ELF-1 (cell line): ENCODE data around the gene CHAF1A.
A peak's percentile ranks its signal among the peaks of the same experiment; 100 is the strongest.

Source experiments
- DNase-seq: peaks from one replicate; pipeline ENCODE4 v3.0.0-alpha.2; 2016; ENCODE audit warnings: low read depth, low spot score

The CHAF1A gene, protein sequence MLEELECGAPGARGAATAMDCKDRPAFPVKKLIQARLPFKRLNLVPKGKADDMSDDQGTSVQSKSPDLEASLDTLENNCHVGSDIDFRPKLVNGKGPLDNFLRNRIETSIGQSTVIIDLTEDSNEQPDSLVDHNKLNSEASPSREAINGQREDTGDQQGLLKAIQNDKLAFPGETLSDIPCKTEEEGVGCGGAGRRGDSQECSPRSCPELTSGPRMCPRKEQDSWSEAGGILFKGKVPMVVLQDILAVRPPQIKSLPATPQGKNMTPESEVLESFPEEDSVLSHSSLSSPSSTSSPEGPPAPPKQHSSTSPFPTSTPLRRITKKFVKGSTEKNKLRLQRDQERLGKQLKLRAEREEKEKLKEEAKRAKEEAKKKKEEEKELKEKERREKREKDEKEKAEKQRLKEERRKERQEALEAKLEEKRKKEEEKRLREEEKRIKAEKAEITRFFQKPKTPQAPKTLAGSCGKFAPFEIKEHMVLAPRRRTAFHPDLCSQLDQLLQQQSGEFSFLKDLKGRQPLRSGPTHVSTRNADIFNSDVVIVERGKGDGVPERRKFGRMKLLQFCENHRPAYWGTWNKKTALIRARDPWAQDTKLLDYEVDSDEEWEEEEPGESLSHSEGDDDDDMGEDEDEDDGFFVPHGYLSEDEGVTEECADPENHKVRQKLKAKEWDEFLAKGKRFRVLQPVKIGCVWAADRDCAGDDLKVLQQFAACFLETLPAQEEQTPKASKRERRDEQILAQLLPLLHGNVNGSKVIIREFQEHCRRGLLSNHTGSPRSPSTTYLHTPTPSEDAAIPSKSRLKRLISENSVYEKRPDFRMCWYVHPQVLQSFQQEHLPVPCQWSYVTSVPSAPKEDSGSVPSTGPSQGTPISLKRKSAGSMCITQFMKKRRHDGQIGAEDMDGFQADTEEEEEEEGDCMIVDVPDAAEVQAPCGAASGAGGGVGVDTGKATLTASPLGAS

DNA sequence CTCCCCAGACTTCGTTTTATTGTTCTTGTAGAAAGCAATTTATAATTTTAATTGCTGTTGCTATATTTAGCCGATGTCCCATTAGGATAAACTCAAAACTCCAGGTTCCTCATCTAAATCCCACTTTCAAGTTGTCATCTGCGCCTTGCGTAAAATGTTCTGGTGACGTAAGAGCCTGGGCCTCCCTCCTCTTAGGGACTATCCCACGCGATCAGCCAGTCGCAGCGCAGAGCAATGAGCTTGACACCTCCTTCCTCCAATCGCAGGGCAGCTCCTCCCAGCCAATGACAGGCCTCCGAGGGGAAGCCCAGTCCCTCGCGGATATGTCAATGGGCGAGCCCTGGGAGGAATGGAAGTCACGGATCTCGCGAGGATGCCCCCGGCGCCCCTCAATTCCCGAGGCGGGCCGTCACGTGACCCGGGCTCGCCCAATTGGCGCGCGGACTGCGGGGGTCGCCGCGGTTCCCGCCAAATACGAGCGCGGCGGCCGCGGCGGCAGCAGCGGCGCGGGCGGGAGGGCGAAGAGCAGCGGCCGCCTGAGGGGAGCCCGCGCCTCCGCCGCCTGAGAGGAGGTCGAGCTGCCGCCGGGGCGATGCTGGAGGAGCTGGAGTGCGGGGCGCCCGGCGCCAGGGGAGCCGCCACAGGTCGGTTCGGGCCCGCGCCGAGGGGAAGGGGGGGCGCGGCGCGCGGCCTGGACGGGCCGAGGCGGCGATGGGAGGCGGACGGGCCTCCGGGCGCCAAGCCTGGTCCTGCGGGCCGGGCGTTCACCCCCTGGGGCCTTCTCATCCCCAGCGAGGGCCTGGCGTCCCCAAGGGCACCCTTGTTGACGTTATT, at the start of gene CHAF1A:
Gene CHAF1A (plus strand): TSS at position 470 of the 834 bp plus-strand sequence. CDS start 123 bp downstream, at position 593.
- peak; percentile 100 for DNase-seq

DNA sequence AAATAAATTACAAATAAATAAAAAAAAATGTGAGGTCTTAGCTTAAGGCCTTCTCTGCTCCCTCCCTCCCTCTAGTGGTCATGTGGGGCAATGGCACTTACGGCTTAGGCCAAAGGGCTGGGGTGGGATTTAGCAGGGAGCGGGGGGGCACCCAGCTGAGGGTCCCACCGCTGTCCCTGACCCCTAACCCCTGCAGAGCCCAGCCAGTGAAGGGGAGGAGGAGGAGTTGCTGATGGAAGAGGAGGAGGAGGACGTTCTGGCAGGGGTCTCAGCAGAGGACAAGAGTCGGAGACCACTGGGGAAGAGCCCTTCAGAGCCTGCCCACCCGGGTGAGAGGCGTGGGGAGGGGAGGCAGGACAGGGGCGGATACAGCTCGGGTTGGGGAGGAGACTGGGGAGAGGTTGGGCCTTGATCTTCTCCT, 49.7 kb upstream of the CHAF1A start:
- peak; percentile 59 for DNase-seq

DNA sequence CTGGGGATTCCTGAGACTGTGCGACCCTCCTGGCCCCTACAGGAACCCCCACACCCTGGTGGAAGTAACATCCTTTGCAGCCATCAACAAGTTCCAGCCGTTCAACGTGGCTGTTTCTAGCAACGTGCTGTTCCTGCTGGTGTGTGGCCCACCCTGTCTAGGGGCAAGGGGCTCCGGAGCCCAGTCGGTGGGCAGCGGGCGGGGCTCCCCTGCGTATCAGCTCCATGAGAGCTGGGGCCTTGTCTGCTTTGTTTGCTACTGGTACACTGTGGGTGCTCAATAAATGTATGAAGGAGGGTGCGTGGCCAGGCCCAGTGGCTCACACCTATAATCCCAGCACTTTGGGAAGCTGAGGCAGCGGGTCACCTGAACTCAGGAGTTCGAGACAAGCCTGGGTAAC, 48.2 kb upstream of the CHAF1A start:
- no peak for DNase-seq

DNA sequence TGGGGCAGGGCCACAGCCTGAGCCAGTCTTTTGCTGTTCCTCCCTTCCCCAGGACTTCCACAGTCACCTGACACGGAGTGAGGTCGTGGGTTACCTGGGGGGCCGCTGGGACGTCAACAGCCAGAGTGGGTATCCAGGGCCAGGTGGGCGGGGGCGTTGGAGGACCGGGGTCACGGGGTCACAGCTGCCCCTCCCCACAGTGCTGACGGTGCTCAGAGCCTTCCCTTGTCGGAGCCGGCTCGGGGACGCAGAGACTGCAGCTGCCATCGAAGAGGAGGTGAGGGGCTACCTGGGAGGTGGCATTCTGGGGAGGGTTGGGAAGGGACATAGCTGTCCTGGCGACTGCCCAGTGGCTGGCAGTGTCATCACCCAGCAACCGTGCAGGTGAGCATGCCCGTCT, 47.5 kb upstream of the CHAF1A start:
- DNase-seq: no peak

DNA sequence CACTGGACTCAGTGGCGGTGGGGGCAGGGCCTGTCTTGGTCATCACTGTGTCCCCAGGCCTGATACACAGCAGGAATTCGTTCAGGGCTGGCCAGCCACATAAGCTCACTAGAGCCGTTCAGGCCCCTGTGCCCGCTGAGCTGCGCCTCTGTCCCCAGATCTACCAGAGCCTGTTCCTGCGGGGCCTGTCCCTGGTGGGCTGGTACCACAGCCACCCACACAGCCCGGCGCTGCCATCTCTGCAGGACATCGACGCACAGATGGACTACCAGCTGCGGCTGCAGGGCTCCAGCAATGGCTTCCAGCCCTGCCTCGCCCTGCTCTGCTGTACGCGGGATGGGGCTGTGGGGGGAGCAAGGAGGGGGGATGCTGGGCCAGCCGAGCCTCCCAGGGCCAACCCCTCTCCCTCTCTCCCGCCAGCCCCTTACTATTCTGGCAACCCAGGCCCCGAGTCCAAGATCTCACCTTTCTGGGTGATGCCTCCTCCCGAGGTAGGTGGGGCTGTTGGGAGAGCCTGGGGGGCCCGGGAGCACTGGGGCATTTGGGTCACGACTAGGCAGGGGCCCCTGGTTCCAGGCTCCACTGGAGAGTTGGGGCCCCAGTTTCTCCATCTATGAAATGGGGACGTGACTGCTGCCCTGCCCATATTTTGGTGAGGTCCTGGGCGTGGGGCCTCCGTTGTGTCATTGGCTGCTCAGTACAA, 45.2 kb upstream of the CHAF1A start:
- no peak for DNase-seq

DNA sequence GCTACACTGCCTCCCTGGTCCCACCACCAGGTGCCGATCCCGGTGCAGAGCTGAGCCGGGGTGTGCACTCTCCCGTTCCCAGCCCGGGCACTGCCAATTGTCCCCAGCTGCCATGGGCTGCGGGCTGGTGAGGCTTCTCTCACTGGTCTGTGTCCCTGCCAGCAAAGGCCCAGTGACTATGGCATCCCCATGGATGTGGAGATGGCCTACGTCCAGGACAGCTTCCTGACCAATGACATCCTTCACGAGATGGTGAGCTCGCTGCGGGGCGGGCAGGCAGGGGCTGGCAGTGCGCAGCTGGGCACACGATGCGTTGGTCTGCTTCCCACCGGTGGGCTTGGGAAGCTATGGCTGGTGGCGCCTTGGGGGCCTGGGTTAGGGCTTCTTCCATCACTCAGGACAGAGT, 44.5 kb upstream of the CHAF1A start:
- DNase-seq: no peak

DNA sequence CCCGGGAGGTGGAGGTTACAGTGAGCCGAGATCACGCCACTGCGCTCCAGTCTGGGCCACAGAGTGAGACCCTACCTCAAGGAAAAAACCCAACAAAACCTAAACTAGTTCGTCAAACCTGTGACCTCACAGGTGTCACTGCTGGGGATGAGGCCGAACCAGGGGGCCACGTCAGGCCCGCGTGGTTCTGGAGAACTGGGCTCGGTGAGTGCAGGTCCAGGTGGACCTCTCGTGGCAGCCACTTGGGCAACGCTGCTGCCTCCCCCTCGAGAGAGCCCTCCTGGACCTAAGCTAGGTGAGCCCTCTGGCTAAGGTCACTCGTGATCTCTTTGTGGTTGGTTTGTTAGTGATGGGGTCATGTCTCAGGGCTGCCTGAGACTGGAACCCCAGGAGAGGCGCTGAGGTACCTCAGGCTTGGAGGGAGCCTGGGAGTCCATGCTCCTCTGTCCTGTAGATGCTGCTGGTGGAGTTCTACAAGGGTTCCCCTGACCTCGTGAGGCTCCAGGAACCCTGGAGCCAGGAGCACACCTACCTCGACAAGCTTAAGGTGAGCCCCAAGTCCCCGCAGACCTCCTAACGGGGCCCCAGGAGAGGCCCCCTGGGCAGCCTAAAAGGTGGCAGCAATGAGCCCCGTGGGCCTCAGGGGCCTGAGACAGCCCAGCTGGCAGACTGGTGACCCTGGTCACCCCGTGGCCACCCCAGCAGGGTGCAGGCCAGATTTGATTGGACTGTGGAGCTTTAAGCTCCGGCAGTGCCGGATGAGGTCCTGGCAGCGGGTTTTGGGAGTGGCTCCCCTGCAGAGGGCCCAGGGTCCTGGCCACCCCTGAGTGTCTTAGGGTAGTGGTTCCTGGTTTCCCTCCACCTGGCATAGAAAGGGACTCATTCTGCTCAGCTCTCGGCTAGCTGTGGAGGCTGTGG, 43.5 kb upstream of the CHAF1A start:
- no peak for DNase-seq

DNA sequence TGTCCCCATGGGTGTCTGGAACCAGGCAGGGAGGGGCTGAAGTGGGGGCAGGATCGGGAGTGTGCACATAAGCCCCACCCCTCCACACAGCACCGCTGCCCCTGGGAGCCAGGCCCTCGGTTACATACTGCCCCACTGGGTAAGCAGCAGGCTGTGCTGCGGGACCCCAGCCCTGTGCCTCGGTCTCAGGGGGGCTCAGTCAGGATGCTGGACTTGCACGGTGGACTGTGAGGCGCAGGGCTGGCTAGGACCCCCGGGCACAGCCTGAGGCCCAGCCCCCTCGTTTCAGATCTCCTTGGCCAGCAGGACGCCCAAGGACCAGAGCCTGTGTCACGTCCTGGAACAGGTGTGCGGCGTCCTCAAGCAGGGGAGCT, 42.8 kb upstream of the CHAF1A start:
- DNase-seq: no peak

DNA sequence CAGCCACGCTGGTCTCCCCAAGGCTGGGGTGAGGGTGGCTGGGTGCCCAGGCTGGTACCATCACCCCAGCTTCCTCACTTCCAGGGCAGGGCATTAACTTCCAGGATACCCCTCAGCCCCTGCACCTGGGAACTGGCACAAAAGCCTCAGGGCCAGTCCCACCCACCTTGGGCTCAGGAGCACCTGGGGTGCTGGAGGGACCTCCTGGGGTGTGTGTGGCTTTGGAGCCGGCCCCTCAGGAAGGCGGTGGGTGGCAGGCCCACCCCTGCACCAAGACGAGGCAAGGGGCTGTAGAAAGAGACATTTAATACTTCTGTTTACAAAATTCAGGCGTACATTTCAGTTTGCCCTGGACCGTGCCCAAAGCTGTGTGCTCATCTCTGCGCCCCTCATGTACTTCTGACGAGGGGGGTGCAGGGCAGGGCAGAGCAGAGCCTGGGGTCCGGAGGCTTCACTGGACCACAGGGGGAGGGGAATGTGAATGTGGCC, 42.3 kb upstream of the CHAF1A start:
- DNase-seq: no peak

DNA sequence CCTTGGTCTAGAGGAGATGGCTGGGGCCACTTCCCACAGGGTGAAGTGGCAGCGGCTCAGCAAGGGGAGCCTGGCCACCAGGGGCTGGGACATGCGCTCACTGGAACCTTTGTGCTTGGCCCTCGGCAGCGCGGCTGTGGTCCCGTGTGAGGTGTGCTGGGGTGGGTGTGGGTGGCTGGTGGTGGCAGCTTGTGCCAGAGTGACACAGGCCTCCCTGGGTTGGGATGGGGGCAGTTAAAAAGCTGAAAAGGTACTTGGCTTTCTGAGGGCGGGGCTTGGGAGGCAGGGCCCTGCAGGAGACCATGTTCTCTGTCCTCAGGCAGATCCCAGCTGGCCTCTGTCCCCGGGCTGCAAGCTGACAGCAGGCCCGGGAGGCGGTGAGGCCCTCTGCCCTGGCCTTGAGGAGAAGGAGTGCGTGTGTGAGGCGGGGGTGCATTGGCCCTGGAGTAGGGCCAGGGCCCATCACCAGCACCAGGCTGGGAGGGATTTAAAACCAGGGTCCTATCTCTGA, 41.7 kb upstream of the CHAF1A start:
- peak; percentile 57 for DNase-seq

DNA sequence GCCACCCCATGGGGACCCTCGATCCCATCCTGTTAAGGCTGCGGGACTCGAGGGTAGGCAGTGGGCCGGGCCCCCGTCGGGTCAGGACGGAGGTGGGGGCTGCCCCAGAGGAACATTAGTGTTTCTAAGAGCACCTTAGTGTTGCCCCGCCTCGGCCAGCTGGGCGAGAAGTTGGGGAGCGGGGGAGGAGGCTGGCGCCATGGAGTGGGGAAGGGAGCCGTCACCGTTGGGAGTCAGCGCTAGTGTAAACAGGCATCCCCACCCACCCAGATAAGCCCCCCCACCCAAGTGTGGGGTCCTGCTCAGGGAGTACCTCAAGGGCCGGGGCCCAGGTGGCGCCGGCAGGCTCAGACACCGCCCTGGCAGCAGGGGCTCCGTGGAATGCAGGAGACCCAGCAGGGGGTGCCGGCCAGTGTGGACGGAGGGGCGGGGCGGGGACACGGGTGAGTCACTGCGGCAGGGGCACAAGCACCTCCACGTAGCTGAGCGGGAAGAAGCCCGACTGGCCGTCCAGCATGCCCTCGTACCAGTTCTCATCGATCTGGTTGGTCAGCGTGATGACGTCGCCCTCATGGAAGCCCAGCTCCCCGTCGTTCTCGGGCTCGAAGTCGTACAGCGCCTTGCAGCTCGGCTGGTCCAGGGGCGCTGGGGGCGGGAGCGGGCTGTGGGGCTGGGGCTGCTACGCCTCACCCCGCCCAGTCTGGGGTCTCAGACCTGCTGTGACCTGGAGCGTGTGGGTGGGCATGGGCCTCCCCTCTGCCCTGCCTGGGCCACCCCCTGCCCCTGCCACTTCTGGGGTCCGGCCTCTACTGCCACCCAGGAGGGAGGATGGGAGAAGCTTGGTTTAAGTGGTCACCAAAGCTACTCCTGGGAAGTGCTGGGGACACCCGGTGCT, 41.0 kb upstream of the CHAF1A start:
- DNase-seq: peak; percentile 51

DNA sequence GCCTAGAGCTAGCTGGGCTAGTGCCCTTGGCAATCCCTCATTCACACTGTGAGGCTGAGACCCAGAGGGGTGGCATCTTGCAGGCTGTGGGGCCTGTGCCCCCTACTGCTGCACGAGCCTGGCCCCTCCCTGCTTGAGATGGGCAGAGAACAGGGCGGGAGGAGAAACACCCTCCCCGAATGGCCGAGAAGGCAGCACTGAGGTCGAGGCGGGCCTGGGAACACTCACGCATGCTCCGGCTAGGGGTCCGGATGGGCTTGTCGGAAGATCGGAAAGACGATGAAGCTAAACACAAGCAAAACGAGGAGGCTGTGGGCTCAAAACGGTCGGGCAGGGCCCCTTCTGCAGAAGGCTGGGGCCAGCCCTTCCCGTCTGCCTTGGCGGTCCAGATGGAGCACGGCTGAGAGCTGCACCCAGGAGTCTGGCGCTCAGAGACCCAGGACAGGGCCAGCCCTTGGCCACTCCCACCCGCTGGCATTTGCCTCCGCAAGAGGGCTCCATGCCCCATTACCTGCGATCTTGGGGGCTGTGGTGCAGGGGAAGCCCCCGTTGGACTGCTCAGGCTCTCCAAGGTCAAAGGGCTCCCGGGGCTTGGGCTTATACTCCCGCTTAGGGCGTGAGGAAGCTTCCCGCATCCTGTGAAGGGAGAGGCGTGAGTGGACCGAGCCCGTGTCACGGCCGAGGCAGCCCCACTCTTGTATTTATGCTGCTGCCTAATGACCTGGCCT, 40.2 kb upstream of the CHAF1A start:
- no peak for DNase-seq

DNA sequence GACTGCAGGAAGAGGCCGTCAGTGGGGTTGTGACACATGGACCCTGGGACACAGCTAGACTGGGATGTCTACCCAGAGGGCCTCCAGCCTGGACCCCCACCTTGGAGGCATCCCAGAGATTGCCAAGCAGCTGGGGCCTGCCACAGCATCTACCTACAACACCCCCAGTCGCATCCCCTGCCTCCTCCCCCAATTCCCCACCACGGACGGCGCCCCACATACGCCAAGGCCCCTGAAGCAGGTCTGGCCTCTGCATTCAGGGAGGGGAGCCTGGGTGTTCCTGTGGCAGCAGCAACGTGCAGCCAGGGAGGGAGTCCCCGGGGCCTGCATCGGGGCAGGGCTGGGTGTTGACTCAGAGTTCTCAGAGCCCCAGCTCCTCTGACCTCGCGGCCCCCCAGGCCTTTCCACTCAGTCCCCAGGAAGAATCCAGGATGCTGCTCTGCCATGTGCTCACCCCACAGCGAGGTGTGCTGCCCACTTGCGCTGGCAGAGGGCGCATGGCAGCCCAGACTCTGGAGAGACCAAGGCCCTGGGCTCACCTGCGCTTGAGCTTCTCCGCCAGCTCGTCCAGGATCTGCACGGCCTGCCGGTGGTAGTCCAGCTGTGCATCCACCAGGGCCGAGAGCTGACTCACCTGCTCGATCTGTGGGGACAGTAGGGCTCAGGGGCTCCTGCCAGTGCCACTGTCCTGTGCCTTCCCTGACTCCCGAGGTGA, 39.5 kb upstream of the CHAF1A start:
- DNase-seq: no peak

DNA sequence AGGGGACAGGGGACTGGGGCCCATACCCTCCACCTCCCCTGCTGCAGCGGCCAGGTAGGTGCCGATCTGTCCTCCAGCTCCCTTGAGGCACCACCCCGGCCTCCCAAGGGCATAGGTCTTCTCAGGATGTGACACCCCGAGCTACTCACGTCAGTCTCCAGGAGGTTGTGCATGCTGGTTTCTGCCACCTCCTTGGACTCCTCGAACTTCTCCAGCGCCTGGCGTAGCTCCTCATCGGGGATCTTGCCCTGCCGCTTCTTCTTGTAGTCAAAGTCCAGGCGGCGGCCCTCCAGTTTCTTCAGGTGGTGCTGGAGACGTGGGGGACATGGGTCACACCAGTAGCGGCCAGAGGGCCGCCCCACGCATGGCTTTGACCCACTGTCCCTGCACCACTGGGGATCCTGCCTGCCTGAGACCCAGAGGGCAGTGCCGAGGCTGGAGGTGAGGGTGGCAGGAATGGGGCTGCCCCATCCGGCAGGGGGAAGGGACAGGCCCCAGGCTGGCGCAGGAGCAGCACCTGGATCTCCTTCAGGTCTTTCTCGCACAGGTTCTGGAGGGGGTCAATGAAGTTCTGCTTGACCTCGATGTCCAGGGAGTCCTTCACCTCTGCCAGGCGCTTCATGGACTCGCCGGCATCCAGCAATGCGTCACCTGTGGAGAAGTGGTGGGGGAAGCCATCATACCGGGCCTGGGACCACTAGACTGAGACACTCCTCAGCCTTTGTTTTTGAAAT, 38.7 kb upstream of the CHAF1A start:
- DNase-seq: no peak

DNA sequence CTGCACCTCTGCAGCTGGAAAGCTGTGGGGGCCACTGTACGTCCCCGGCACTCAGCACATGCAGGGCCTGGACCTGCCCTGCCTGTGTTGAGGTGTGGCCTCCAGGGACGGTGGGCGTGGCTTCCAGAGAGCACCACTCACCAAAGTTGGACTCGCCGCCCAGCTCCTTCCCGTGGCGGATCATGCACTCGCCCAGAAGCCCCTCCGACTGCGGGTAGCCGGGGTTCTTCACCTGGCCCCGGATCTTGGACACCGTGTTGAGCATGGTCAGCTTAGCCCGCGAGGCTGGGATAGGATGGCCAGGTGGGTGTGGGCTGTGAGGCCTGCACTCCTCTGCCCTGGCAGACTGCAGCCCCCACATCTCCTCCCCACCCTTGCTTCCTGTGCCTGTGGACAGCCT, 37.1 kb upstream of the CHAF1A start:
- no peak for DNase-seq
